ENCODE results near the gene DNAJB5.
"Not testable (repeated sequence)": the region's sequence is repeated elsewhere in the genome, so short reads cannot be mapped to it uniquely, and the experiment has no call there.

The DNAJB5 gene

GRCh38 chr9:35001285-35001677 is 11.7 kb downstream of the DNAJB5 start:
- no peak for DNase-seq

GRCh38 chr9:35001803-35002502 is 12.4 kb downstream of the DNAJB5 start:
- DNase-seq, result no peak

GRCh38 chr9:35002623-35003022 is 13.1 kb downstream of the DNAJB5 start:
- no peak for DNase-seq

GRCh38 chr9:35004299-35004698 is 14.8 kb downstream of the DNAJB5 start:
- DNase-seq, result not testable (repeated sequence)

- no peak for DNase-seq
Measured at GRCh38 chr9:35010351-35010958, 20.9 kb downstream of the DNAJB5 start.

- no peak for DNase-seq
Measured at GRCh38 chr9:35014517-35014916, 25.0 kb downstream of the DNAJB5 start.

GRCh38 chr9:35023443-35023842 is 33.9 kb downstream of the DNAJB5 start:
- not testable (repeated sequence) for DNase-seq

GRCh38 chr9:35026671-35027070 is 37.1 kb downstream of the DNAJB5 start:
- DNase-seq, result no peak

- no peak for DNase-seq
Measured at GRCh38 chr9:35027374-35027773, 37.8 kb downstream of the DNAJB5 start.

- no peak for DNase-seq
Measured at GRCh38 chr9:35027860-35028259, 38.3 kb downstream of the DNAJB5 start.

- no peak for DNase-seq
Measured at GRCh38 chr9:35028341-35028740, 38.8 kb downstream of the DNAJB5 start.

GRCh38 chr9:35029241-35029640 is 39.7 kb downstream of the DNAJB5 start:
- DNase-seq, result no peak

- DNase-seq, result no peak
Measured at GRCh38 chr9:35029852-35030251, 40.3 kb downstream of the DNAJB5 start.

GRCh38 chr9:35033101-35033500 is 43.6 kb downstream of the DNAJB5 start:
- DNase-seq, result no peak

GRCh38 chr9:35035851-35036701 is 46.5 kb downstream of the DNAJB5 start:
- no peak for DNase-seq

- no peak for DNase-seq
Measured at GRCh38 chr9:35042081-35042604, 52.6 kb downstream of the DNAJB5 start.

GRCh38 chr9:35042891-35043545 is 53.5 kb downstream of the DNAJB5 start:
- DNase-seq, result no peak

- no peak for DNase-seq
Measured at GRCh38 chr9:35044071-35044470, 54.5 kb downstream of the DNAJB5 start.

Measured in NCI-H774 (cell line).